AG10803 (cell line): ENCODE results near the gene CLEC10A.
"Not testable (repeated sequence)": the region's sequence is repeated elsewhere in the genome, so short reads cannot be mapped to it uniquely, and the experiment has no call there.

Experiments used
- DNase-seq: peaks from one replicate; pipeline ENCODE4 v3.0.0; 2010; ENCODE audit warnings: low read depth
- H3K4me3 ChIP-seq: 2 replicates; pipeline ENCODE4 v1.5.1; 2011; ENCODE audit warnings: mild to moderate bottlenecking, low read length, control low read depth
- CTCF ChIP-seq: conservative IDR thresholded peaks from 2 replicates; pipeline ENCODE4 v1.5.1; 2011; ENCODE audit warnings: mild to moderate bottlenecking, low read length, control low read depth, inconsistent platforms

Gene CLEC10A

GRCh38 chr17:7064261-7064660 is 15.8 kb downstream of the CLEC10A start:
- no peak for TF ChIP-seq CTCF
- no peak overlapping the region for H3K4me3 ChIP-seq
- DNase-seq = no peak

GRCh38 chr17:7063518-7064094 is 16.4 kb downstream of the CLEC10A start:
- H3K4me3 ChIP-seq = no peak overlapping the region
- TF ChIP-seq CTCF = no peak
- no peak for DNase-seq

GRCh38 chr17:7060165-7060891 is 19.7 kb downstream of the CLEC10A start:
- TF ChIP-seq CTCF = no peak
- H3K4me3 ChIP-seq = no peak overlapping the region
- no peak for DNase-seq

GRCh38 chr17:7058831-7059447 is 21.1 kb downstream of the CLEC10A start:
- TF ChIP-seq CTCF = no peak
- no peak overlapping the region for H3K4me3 ChIP-seq
- DNase-seq = no peak

GRCh38 chr17:7056386-7056785 is 23.7 kb downstream of the CLEC10A start:
- H3K4me3 ChIP-seq = no peak overlapping the region
- TF ChIP-seq CTCF = no peak
- DNase-seq = peak; percentile 54

GRCh38 chr17:7050583-7050982 is 29.5 kb downstream of the CLEC10A start:
- DNase-seq, H3K4me3 ChIP-seq: not testable (repeated sequence)

GRCh38 chr17:7048968-7049367 is 31.1 kb downstream of the CLEC10A start:
- DNase-seq = no peak
- no peak for TF ChIP-seq CTCF
- no peak overlapping the region for H3K4me3 ChIP-seq
